ENCODE measurements around the gene OR13C8. TPM values are rescaled to one million over a fixed set of nuclear protein-coding genes. Genes with fewer than 3 reads are reported as not detected.
"Not testable (repeated sequence)": the region's sequence is repeated elsewhere in the genome, so short reads cannot be mapped to it uniquely, and the experiment has no call there.

OR13C8 gene, protein sequence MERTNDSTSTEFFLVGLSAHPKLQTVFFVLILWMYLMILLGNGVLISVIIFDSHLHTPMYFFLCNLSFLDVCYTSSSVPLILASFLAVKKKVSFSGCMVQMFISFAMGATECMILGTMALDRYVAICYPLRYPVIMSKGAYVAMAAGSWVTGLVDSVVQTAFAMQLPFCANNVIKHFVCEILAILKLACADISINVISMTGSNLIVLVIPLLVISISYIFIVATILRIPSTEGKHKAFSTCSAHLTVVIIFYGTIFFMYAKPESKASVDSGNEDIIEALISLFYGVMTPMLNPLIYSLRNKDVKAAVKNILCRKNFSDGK
- total RNA-seq = not detected in 2 replicates

DNA sequence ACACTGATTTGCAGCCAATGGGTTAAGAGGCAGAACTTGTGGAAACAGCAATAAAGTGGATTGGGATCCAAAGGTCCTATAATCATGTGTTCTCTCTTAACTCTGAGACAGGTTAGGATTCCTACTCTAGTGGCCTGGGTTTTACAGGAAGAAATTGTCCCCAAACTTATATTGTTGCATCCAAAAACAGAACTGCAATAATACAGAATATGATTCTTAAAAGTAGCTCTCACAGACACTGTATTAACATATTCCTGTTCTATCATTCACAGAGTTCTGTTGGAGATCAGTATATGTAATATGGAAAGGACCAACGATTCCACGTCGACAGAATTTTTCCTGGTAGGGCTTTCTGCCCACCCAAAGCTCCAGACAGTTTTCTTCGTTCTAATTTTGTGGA, at the start of gene OR13C8:
Gene OR13C8, plus strand, starts transcription at position 301 of the 400 bp plus-strand sequence. Its CDS starts 0 bp downstream, at position 301.
- DNase-seq = no peak

DNA sequence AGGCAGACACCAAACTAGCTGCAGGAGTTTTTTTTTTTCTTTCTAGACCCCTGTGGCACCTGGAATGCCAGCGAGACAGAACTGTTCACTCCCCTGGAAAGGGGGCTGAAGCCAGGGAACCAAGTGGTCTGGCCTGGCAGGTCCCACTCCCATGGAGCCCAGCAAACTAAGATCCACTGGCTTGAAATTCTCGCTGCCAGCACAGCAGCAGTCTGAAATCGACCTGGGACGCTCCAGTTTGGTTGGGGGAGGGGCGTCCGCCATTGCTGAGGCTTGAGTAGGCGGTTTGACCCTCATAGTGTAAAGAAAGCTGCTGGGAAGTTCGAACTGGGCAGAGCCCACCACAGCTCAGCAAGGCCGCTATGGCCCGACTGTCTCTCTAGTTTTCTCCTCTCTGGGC, 48.7 kb upstream of the OR13C8 start:
- DNase-seq = not testable (repeated sequence)

DNA sequence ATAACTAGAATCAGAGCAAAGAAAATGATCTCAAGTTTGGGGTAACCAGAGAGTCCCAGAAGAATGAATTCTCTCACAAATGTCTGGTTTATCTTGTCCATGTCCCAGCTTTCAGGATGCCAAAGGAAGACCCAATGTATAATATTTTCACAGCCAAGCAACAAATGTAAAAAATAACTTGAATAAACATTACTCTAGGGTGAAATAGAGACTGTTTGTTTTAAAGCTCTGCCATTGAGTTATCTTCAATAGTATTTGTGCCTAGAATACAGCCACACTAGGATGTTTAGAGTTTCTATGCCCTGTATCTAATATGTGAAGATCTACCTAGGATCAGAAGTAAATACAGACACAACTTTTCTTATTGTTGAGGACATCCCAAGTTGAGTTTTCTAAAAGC, 41.9 kb upstream of the OR13C8 start, which contains the start of gene OR13C4:
Gene OR13C4, minus strand, starts transcription at position 101 of the 400 bp plus-strand sequence. Its CDS starts 0 bp downstream, at position 101.
- no peak for DNase-seq

DNA sequence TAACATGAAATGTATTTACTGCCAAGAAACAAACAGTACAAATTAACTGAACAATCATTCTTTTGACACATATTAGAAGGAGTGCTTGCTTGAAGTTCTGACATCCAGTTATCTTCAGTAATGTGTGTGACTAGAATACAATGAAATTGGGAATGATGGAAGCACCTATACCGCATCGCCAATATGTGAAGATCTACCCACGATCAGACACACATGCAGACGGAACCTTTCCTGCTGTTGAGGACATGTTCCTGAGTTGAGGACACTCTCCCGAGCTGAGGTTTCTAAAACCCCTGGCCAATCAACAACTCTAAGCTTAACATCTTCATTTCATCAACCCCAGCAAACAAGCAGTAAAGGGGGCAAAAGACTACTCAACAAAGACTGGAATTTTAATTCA, 32.2 kb upstream of the OR13C8 start, which contains the start of gene OR13C3:
Gene OR13C3, minus strand, starts transcription at position 101 of the 400 bp plus-strand sequence. CDS start 133 bp downstream, outside the sequence.
- no peak for DNase-seq

DNA sequence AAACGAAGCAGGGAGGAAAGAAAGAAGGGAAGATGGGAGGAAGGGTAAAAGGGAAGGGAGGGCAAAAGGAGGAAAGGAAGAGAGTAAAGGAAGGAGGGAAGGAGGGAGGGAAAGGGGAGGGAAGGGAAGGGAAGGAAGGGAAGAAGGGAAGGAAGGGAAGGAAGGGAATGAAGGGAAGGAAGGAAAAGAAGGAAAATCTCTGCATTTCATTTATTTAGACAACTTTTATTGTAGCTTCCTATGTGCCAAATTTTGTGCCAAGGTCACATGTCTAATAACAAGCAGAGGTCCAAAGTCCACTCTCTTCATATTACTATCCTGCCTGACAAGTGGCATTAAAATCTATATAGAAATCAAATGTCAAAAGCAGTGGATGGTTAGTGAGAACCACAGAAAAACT, 29.7 kb upstream of the OR13C8 start:
- DNase-seq = no peak

DNA sequence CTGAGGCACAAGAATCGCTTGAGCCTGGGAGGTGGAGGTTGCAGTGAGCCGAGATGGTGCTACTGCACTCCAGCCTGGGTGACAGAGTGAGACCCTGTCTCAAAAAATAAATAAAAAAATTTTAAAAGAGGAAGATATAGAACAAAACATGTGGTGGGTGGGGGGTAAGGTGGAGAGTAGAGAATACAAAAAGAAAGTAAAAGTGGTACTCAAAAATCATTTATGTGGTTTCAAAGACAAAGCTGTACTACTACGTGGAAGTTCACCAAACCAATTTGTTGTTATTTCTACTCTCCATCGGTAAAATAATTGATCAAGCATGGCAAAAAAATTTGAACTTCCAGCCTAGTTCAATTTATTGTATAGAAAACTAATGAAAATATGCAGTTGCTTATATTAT, 24.3 kb upstream of the OR13C8 start:
- no peak for DNase-seq

DNA sequence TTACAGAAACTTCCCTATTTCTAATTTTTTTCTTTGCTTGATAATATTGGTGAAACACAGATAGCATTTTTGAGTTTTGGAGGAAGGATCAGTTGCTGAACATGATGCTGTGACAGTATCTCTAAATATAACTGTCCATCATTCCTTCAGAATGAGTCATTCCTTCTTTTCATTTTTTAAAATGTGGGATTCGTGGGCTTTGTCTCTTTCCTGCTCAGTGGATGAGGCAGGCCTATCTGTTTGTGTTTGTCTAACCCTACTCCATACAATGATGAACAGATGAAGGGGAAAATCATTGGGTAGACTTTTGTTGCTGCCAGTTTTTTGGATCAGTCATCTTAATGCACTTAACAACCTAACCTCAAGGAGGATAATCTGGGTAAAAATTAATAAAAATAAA, 15.7 kb upstream of the OR13C8 start:
- no peak for DNase-seq

DNA sequence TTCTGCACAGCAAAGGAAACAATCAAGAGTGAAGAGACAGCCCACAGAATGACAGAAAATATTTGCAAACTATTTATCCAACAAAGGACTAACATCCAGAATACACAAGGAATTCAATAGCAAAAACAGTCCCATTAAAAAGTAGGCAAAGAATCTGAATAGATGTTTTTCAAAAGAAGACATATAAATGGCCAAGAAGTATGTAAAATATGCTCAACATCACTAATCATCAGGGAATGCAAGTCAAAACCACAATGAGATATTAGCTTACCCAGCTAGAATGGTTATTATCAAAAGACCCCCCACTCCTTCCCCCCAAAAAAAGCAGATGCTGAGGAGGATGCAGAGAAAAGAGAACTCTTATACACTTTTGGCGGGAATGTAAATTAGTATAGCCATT, 13.4 kb upstream of the OR13C8 start:
- DNase-seq = no peak

DNA sequence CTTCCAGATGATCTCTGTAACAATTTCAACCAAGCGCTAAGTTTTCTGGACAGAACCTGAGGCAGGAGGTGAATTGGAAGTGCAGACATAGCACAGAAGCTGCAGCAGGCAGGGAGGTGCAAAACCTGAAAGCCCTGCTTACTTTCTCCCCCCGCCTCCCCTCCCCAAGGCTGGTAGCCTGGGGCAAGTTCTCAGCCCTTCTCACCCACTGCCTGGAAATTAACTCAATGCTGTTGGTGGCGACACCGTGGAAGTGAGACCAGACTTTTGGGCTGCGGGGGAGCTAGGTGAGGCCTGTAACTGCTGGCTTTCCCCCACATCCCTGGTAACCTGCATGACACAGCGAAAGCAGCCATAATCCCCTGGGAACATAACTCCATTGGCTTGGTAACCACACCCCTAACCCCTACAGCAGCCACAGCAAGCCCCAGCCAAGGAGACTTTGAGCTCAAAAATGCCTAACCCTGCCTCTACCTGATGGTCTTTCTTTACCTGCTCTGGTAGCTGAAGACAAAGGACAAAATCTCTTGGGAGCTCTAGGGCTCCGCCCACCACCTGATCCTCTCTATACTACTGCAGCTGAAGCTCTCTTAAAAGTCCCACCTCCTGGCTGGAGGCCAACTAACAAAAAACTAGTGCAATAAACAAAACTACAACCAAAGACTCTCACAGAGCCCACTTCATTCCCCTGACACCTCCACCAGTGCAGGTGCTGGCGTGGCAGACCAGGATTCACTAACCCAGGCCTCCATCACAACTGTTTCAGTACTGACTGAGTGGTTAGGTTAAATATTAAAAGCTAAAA, 11.9 kb upstream of the OR13C8 start:
- no peak for DNase-seq

DNA sequence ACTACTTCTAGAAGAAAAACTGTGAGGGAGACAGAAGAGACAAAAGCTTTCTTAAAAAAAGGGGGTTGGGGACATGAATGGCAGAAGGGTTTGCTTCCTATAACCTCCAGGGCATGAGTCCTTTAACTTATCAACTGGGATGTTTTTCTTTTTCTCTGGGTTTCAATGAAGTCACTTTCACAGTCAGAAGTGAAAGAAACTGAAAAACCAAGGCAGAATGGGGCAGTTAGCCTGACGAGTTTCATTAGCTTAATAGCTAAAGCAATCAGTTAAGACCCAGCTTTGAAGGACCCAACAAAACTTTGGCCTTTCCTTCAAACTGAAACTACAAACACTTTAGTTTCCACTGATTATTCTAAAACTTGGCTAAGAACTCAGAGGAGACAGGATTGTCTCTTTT, 4.6 kb upstream of the OR13C8 start:
- no peak for DNase-seq

DNA sequence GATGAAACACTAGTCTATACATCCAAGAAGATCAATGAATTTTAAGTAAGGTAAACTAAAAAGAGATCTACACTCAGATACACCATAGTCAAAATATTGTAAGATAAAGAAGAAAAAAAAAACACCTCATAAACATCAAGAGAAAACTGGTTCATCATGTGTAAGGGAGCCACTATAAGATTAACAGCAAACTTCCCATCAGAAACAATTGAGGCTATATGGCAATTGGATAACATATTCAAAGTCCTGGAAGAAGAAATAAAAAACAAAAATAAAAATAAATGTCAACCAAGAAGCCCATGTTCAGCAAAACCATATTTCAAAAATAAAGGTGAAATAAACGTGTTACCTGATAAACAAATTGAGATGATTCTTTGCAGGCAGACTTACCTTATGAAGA, 3.6 kb downstream of the OR13C8 start:
- DNase-seq = no peak

DNA sequence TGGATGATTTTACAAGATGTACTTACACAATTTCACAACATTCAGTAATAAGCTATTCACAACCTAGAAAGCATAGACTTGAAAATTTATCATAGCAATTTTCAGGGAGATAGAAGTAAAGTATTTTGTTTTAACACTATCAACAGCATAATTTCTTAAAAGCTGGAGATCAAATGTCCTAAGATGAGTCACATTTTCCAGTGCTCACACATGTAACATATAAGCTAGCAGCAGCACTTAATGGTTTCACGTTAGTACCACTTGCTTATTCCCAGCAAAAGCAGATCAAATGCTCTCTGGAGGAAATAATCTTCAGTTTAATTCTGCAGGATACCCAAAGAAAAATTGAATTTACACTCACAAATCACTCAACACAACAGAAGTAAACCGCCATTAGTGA, 6.5 kb downstream of the OR13C8 start:
- DNase-seq = no peak

DNA sequence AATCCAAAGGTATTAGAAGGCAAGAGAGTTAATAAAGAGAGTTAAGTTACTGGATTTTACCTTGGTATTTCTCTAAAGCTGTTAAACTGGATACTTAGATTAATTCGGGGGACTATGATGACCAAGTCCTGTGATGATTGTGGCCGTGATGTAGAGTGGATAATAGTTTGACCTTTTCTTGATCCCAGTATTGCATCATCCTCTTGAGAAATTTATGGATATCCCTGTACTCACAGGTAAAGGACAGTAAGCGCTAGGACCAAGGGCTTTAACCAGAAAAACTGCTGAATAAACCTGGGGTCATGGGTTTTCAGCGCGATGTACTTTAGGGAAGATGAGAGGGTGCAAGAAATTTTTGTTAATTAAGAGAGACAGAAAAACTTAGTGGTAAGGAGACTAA, 8.3 kb downstream of the OR13C8 start:
- no peak for DNase-seq

DNA sequence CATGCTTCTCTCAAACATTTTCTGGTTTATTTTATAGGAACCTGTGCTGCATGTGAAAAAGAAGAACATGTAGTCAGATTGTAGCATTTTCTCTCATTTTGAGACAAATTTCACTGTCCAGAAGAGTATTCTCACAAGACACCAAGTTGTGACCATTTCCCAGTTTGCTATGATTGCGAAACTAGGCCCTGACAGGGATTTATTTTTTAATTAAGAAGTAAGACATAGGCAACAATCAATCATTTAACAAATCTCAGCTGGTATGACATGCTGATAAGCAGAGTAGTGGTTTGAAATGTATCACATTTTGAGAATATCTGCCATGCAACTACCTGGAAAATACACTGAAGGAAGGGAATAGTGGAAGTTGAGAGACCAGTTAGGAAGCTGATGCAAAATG, 11.6 kb downstream of the OR13C8 start:
- no peak for DNase-seq

DNA sequence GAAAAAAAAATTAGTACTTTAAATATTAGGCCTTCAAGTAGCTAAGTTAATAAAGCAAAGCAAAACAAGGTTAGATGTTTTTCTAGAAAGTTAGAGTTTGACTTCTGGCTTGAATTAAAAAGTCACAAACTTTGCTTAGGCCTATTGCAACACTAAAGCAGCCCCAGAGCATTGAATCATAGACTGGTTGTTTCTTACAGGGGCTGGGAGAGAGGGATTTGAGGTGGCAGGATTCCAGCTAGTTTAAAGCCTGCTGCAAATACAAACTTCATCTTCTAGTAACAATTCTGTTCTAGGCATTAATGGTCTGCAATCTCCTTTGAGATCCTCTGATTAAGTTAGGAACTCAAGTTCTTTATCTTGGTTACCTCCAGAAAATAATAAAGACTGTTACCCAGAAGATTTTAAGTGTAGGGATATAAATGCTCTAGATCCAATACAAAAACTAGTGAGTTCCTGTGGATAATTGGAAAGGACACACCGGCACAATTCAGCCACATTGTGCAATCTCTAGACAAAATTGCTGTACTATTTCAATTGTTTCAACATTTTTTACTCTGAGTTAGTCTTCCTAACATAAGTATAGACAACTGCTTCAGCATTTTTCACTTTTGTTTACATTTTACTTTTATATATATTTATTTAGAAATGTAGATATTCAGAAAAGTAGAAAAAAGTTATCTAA, 17.7 kb downstream of the OR13C8 start:
- no peak for DNase-seq

DNA sequence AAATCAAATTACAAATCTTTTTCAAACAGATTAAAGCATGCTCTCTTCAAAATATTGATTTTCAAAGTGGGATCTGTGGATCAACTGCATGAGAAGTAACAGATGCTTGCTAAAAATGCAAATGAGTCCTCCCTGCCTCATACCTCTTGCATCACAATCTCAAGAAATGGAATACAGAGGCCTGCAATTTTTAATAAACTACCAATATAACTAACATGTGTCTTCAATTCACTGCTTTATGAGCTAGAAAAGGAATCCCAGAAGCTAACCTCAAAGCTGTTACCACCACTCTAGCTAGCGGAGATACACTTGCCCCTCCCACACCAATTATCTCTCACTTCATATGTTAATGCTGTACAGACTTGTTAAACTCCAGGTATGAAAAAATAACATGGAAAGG, 20.7 kb downstream of the OR13C8 start:
- no peak for DNase-seq

DNA sequence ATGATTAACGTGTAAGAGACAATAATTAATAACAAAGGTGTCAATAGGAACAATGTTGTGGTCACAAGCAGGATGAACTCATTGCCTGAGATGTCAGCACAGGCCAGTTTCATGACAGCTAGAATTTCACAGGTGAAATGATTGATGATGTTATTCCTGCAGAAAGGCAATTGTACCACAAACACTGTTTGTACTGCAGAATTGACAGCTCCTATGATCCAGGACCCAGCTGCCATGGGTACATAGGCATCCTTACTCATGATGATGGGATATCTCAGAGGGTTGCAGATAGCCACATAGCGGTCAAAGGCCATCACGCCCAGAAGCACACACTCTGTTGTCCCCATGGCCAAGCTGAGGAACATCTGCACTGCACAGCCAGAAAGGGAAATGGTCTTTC, 29.8 kb downstream of the OR13C8 start:
- DNase-seq = not testable (repeated sequence)

DNA sequence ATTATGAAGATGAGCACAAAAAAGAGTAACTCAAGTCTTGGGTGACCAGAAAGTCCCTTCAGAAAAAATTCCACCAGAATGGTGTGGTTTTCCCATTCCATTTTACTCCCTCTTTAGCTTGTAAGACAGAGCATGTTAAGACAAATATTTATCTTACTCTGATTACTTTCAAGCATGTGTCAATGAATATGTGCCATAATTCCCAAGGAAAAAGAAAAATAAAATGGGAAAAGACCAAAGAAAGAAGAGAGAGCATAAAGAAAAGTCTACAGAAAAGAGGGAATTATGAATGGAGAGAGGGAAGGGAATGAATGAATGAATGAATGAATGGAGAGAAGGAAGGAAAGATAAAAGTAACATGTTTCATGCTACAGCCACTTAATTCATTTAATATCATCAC, 30.3 kb downstream of the OR13C8 start, which contains the start of gene OR13C5:
Gene OR13C5, minus strand, starts transcription at position 101 of the 400 bp plus-strand sequence. Its CDS starts 0 bp downstream, at position 101.
- not testable (repeated sequence) for DNase-seq

DNA sequence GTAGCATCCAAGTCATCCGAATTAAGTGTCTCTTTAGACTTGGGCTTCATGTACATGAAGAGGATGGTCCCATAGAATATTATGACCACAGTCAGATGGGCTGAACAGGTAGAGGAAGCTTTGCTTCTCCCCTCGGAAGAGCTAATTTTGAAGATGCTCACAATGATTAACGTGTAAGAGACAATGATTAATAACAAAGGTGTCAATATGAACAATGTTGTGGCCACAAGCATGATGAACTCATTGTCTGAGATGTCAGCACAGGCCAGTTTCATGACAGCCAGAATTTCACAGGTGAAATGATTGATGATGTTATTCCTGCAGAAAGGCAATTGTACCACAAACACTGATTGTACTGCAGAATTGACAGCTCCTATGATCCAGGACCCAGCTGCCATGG, 35.8 kb downstream of the OR13C8 start:
- no peak for DNase-seq

DNA sequence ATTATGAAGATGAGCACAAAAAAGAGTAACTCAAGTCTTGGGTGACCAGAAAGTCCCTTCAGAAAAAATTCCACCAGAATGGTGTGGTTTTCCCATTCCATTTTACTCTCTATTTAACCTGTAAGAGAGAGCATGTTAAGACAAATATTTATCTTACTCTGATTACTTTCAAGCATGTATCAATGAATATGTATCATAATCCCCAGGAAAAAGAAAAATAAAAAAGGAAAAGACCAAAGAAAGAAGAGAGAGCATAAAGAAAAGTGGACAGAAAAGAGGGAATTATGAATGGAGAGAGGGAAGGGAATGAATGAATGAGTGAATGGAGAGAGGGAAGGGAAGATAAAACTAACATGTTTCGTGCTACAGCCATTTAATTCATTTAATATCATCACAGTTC, 36.6 kb downstream of the OR13C8 start, which contains the start of gene OR13C2:
Gene OR13C2, minus strand, starts transcription at position 101 of the 400 bp plus-strand sequence. Its CDS starts 0 bp downstream, at position 101.
- not testable (repeated sequence) for DNase-seq

DNA sequence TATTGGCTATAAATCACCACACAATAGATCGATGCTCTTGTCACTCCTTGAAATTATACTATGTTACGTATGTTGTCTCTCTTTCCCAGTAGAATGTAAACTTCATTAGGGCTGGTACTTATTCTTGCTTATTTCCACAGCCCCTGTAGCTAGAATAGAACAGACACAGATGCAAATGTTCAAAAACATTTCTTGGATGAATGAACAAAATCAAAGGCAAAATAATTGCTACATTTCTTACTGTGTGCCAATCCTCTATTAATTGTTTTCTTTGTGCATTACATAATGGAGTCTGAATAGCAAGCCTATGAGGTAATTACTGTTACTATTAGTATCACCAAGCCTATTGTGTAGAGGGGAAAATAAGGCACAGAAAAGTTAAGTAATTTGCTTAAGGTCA, 37.2 kb downstream of the OR13C8 start:
- DNase-seq = no peak

DNA sequence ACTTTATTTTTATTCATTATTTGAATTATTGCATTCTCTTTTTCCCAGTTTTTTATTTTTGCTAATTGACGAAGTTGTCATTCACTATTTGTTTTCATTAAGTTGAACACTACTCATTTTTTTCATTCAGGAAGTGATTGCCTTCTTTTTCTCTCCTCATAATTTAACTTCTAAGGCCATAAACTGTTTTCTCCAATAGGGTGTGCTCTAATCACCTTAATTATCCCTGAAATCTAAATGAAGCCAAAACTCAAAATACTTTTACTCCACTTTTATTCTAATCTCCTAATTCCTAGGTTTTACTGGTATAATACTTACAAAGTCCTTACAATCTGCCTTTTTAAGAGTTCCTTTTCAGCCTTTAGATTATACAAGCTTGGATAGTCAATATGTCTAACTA, 39.4 kb downstream of the OR13C8 start:
- DNase-seq = no peak

DNA sequence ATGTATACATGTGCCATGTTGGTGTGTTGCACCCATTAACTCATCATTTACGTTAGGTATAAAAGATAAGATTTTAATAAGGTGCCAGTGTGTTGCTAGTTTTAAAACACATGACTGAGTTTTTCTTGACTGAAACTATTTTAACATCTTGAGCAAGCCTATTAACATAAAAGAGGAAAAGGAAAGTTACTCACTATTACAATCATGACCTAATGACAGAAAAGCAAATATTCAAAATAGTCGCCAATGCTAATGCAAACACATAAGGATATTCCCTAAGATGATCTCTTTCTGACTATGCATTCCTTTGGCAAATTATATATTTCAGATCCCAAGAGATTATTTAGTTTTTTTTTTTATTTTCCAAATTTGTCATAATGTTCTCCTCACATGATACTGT, 42.2 kb downstream of the OR13C8 start:
- DNase-seq = no peak

Data from dermis blood vessel endothelial cell (primary cell).